ENCODE measurements around the gene PRKAB2.
"Not testable (repeated sequence)": the region's sequence is repeated elsewhere in the genome, so short reads cannot be mapped to it uniquely, and the experiment has no call there.

DNA sequence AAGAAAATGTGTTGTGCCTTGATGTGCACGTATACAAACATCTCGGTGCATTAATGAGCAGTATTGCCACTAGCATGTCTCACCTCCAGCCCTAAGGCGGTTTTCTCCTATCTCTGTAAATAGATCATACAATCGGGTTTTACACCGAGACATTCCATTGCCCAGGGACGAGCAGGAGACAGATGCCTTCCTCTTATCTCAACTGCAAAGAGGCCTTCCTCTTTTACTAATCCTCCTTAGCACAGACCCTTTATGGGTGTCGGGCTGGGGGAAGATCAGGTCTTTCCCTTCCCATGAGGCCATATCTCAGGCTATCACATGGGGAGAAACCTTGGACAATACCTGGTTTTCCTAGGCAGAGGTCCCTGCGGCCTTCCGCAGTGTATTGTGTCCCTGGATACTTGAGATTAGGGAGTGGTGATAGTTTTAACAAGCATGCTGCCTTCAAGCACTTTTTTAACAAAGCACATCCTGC lies 65.8 kb downstream of the PRKAB2 start:
- TF ChIP-seq, protein P1, sequence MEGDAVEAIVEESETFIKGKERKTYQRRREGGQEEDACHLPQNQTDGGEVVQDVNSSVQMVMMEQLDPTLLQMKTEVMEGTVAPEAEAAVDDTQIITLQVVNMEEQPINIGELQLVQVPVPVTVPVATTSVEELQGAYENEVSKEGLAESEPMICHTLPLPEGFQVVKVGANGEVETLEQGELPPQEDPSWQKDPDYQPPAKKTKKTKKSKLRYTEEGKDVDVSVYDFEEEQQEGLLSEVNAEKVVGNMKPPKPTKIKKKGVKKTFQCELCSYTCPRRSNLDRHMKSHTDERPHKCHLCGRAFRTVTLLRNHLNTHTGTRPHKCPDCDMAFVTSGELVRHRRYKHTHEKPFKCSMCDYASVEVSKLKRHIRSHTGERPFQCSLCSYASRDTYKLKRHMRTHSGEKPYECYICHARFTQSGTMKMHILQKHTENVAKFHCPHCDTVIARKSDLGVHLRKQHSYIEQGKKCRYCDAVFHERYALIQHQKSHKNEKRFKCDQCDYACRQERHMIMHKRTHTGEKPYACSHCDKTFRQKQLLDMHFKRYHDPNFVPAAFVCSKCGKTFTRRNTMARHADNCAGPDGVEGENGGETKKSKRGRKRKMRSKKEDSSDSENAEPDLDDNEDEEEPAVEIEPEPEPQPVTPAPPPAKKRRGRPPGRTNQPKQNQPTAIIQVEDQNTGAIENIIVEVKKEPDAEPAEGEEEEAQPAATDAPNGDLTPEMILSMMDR (IDR thresholded peaks at IDR 0.05; ENCODE audit: low read length), result not testable (repeated sequence)
- TF ChIP-seq EZH2 (IDR thresholded peaks at IDR 0.05; ENCODE audit: borderline replicate concordance, low read length), result not testable (repeated sequence)

Measured in OCI-LY1 (cell line).